Naive thymus-derived CD4-positive, alpha-beta T cell (primary cell): Measurements from ENCODE around the gene SMG1. TPM values are rescaled to one million over a fixed set of nuclear protein-coding genes. Genes with fewer than 3 reads are reported as not detected.
"Not testable (repeated sequence)": the region's sequence is repeated elsewhere in the genome, so short reads cannot be mapped to it uniquely, and the experiment has no call there.

Source experiments
- ATAC-seq: fragments of 150-1000 bp; cut with Tn5 transposase; 2 replicates; pipeline ENCODE4 v1.10.0; 2021; ENCODE audit warnings: mild to moderate bottlenecking, moderate library complexity
- CTCF ChIA-PET: fragments of 350-600 bp; sonication (Branson Sonifier 250); formaldehyde crosslinking; loops from one replicate; lab custom pipeline; 2021; ENCODE audit warnings: antibody characterized with exemption; lab: Charles Lee
- POLR2A ChIA-PET: fragments of 350-600 bp; sonication (Branson Sonifier 250); formaldehyde crosslinking; loops from one replicate; lab custom pipeline; 2021; ENCODE audit warnings: antibody characterized with exemption, inconsistent platforms; lab: Charles Lee
- DNase-seq, 9 donors: peaks; one replicate each; pipeline versions ENCODE4 v3.0.0 to v3.0.0-alpha.2; 2020 to 2022; ENCODE audit warnings: mixed read lengths in 1 of 9
- H3K27ac ChIP-seq: one replicate; pipeline ENCODE4 v1.7.0; 2013; ENCODE audit warnings: mild to moderate bottlenecking, low read depth, low read length, moderate library complexity
- H3K27me3 ChIP-seq, 2 donors: one replicate each; pipeline ENCODE4 v1.7.0; 2013; ENCODE audit warnings: low read length in 2 of 2, mild to moderate bottlenecking in 2 of 2, moderate library complexity in 2 of 2; ENCODE audit not compliant: control insufficient read depth in 2 of 2, insufficient read depth in 2 of 2
- H3K36me3 ChIP-seq, 3 experiments: 1 replicate in 2 of 3; 2 replicates in 1 of 3; pipeline ENCODE4 v1.7.0; 2013; ENCODE audit warnings: low read length in 3 of 3, mild to moderate bottlenecking in 3 of 3, moderate library complexity in 1 of 3; ENCODE audit not compliant: insufficient read depth in 3 of 3, control insufficient read depth in 2 of 3
- H3K4me1 ChIP-seq, 2 donors: one replicate each; pipeline ENCODE4 v1.7.0; 2013; ENCODE audit warnings: low read length in 2 of 2, mild to moderate bottlenecking in 2 of 2, moderate library complexity in 1 of 2; ENCODE audit not compliant: control insufficient read depth in 2 of 2, insufficient read depth in 2 of 2
- H3K4me3 ChIP-seq: 2 replicates; pipeline ENCODE4 v1.7.0; 2013; ENCODE audit warnings: mild to moderate bottlenecking, low read length
- H3K9me3 ChIP-seq, 3 experiments: 1 replicate in 2 of 3; 2 replicates in 1 of 3; pipeline ENCODE4 v1.7.0; 2013; ENCODE audit warnings: low read length in 3 of 3; ENCODE audit not compliant: control insufficient read depth in 2 of 3
- H3K27ac Mint-ChIP-seq, 9 donors: one replicate each; pipeline ENCODE4 v1.8.0; 2020 to 2022; ENCODE audit warnings: mixed read lengths in 9 of 9, mild to moderate bottlenecking in 8 of 9, moderate library complexity in 5 of 9, inconsistent platforms in 2 of 9
- H3K27me3 Mint-ChIP-seq, 5 donors: one replicate each; pipeline ENCODE4 v1.8.0; 2021 to 2022; ENCODE audit warnings: mixed read lengths in 5 of 5, mild to moderate bottlenecking in 1 of 5
- H3K36me3 Mint-ChIP-seq, 5 donors: one replicate each; pipeline ENCODE4 v1.8.0; 2020 to 2022; ENCODE audit warnings: mixed read lengths in 5 of 5, mild to moderate bottlenecking in 3 of 5, inconsistent platforms in 1 of 5
- H3K4me1 Mint-ChIP-seq, 7 donors: one replicate each; pipeline ENCODE4 v1.8.0; 2020 to 2022; ENCODE audit warnings: mixed read lengths in 7 of 7, mild to moderate bottlenecking in 3 of 7, inconsistent platforms in 1 of 7
- H3K4me3 Mint-ChIP-seq, 10 donors: one replicate each; pipeline ENCODE4 v1.8.0; 2020 to 2022; ENCODE audit warnings: mild to moderate bottlenecking in 10 of 10, mixed read lengths in 10 of 10, moderate library complexity in 6 of 10, inconsistent platforms in 2 of 10
- H3K9me3 Mint-ChIP-seq, 11 donors: one replicate each; pipeline ENCODE4 v1.8.0; 2020 to 2022; ENCODE audit warnings: mixed read lengths in 11 of 11, mild to moderate bottlenecking in 4 of 11, inconsistent platforms in 1 of 11, moderate library complexity in 1 of 11
- intact Hi-C, 2 donors: fragments of 100-400 bp; cut with micrococcal nuclease; formaldehyde crosslinking; loops; one replicate each; pipeline ENCODE4 v1.15.1; 2023
- polyA plus RNA-seq, 2 donors: library from polyadenylated mRNA; unstranded; fragments of 300-500 nt; fragmentation: Illumina TruSeq; gene quantifications; one replicate each; pipeline ENCODE4 v1.2.3, GENCODE V29; 2021
- total RNA-seq, 6 experiments: library from RNA in 5 of 6; stranded (reverse) in 5 of 6; gene quantifications; 1 replicate in 5 of 6; 2 replicates in 1 of 6; pipeline ENCODE4 v1.2.3 and lab custom pipeline; 2021 to 2026

The SMG1 gene
- total and polyA plus RNA-seq, 7 experiments from 2014 or later: 16.0 to 181 (median 158) TPM

- CTCF ChIA-PET: not testable (repeated sequence)
Measured at GRCh38 chr16:18780460-18781026, 145.7 kb downstream of the SMG1 start.

DNA sequence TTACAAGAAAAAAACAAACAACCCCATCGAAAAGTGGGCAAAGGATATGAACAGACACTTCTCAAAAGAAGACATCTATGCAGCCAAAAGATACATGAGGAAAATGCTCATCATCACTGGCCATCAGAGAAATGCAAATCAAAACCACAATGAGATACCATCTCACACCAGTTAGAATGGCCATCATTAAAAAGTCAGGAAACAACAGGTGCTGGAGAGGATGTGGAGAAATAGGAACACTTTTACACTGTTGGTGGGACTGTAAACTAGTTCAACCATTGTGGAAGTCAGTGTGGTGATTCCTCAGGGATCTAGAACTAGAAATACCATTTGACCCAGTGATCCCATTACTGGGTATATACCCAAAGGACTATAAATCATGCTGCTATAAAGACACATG is 148.5 kb downstream of the SMG1 start:
- ATAC-seq, H3K9me3 ChIP-seq, H3K4me1 ChIP-seq, H3K9me3 Mint-ChIP-seq, H3K36me3 Mint-ChIP-seq, H3K27me3 ChIP-seq, H3K4me3 Mint-ChIP-seq, H3K36me3 ChIP-seq, POLR2A ChIA-PET, H3K4me1 Mint-ChIP-seq, H3K27me3 Mint-ChIP-seq, H3K4me3 ChIP-seq, DNase-seq, H3K27ac Mint-ChIP-seq, intact Hi-C loops, H3K27ac ChIP-seq, CTCF ChIA-PET: not testable (repeated sequence)

More at GRCh38 chr16:18780460-18781026, 145.7 kb downstream of the SMG1 start:
- H3K27me3 ChIP-seq, intact Hi-C loops, H3K4me3 Mint-ChIP-seq, DNase-seq, H3K27ac ChIP-seq, H3K27me3 Mint-ChIP-seq, ATAC-seq, POLR2A ChIA-PET, H3K9me3 Mint-ChIP-seq, H3K9me3 ChIP-seq, H3K4me3 ChIP-seq, H3K27ac Mint-ChIP-seq: not testable (repeated sequence)
- H3K36me3 ChIP-seq: peaks cover 23 to 33% (median 26%) of the 10 kb centered on the region in 3 experiments
- H3K4me1 Mint-ChIP-seq: peaks cover 12 to 24% (median 19%) of the 10 kb centered on the region in 7 donors
- H3K36me3 Mint-ChIP-seq: peaks cover 0 to 26% (median 24%) of the 10 kb centered on the region in 5 donors
- H3K4me1 ChIP-seq: peaks cover 0 to 23% of the 10 kb centered on the region in 2 donors

GRCh38 chr16:18776334-18776733 is 149.9 kb downstream of the SMG1 start:
- H3K4me1 ChIP-seq, H3K27me3 Mint-ChIP-seq, DNase-seq, ATAC-seq, intact Hi-C loops, H3K27ac ChIP-seq, H3K9me3 Mint-ChIP-seq, H3K36me3 ChIP-seq, POLR2A ChIA-PET, H3K4me3 Mint-ChIP-seq, H3K4me1 Mint-ChIP-seq, H3K27me3 ChIP-seq, H3K27ac Mint-ChIP-seq, CTCF ChIA-PET, H3K4me3 ChIP-seq, H3K9me3 ChIP-seq: not testable (repeated sequence)
- H3K36me3 Mint-ChIP-seq: peaks cover 0 to 15% (median 3%) of the 10 kb centered on the region in 5 donors

DNA sequence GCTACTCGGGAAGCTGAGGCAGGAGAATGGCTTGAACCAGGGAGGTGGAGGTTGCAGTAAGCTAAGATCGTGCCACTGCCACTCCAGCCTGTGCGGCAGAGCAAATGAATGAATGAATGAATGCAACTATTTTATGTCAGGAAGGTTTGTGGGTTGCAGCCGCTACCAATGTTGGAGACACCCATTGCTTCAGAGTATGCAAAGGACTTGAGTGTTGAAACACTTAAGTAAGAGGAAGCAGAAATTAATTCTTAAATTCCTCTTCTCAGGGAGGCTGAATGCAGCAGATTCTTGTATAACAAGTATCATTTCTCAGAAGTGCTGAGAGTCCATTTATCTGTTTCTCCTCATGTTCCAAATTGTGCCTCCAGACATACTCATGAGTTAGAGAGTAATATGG is 151.6 kb downstream of the SMG1 start:
- intact Hi-C loops: not testable (repeated sequence)

DNA sequence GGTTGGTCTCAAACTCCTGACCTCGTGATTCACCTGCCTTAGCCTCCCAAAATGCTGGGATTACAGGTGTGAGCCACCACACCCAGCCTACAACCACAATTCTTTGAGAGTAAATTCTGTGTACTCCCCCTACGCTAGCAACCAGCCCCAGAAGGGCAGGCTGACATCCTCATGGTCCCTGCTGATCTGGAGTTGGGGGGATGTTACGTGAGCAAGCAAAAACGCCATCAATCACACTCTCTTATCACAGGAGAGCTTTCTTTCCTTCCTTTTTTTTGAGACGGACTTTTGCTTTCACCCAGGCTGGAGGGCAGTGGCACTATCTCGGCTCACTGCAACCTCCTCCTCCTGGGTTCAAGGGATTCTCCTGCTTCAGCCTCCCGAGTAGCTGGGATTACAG is 154.0 kb downstream of the SMG1 start:
- H3K27me3 ChIP-seq, POLR2A ChIA-PET, DNase-seq, H3K9me3 ChIP-seq, ATAC-seq, H3K4me1 ChIP-seq, CTCF ChIA-PET, H3K36me3 ChIP-seq, intact Hi-C loops, H3K4me3 Mint-ChIP-seq, H3K27ac Mint-ChIP-seq, H3K4me3 ChIP-seq, H3K27ac ChIP-seq, H3K27me3 Mint-ChIP-seq: not testable (repeated sequence)
- Mint-ChIP-seq H3K9me3 (peaks cover 0 to 13% (median 5%) of the 10 kb centered on the region in 11 donors), H3K36me3 (peaks cover 0 to 19% (median 6%) of the 10 kb centered on the region in 5 donors), H3K4me1 (peaks cover 6 to 12% (median 8%) of the 10 kb centered on the region in 7 donors)

More for the DNA sequence above, 151.6 kb downstream of the SMG1 start:
- CTCF ChIA-PET: interaction anchor here (0.6 kb wide), 1 partner anchor 1165 kb away, joined by 3 read pairs; no protein-coding TSS in a partner anchor
- Mint-ChIP-seq H3K9me3 (peaks cover 0 to 13% (median 5%) of the 10 kb centered on the region in 11 donors), H3K36me3 (peaks cover 0 to 18% (median 6%) of the 10 kb centered on the region in 5 donors)
- H3K9me3 ChIP-seq, H3K4me3 Mint-ChIP-seq, H3K4me1 Mint-ChIP-seq, H3K27ac Mint-ChIP-seq, ATAC-seq, H3K27me3 ChIP-seq, H3K27me3 Mint-ChIP-seq, H3K36me3 ChIP-seq, DNase-seq, H3K4me3 ChIP-seq, H3K27ac ChIP-seq, H3K4me1 ChIP-seq, POLR2A ChIA-PET: not testable (repeated sequence)

DNA sequence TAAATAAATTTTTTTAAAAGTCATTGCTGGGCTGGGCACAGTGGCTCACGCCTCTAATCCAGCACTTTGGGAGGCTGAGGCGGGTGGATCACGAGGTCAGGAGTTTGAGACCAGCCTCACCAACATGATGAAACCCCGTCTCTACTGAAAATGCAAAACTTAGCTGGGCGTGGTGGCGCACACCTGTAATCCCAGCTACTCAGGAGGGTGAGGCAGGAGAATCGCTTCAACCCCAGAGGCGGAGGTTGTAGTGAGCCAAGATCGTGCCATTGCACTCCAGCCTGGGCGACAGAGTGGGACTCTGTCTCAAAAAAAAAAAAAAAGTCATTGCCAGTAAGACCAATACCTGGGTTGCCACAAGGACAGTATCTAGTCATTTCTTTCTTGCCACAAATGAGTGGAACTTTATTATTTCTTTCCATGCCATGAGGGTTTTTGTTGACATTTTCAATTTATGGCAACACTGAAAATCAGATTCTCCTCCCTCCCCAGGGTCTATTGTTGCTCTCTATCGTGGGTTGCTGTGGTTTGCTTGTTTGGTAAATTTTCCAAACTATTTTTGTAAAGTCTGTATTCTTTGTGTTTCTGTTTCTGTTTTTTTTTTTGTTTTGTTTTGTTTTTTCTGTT is 155.8 kb downstream of the SMG1 start:
- ChIA-PET POLR2A (interaction anchor here (1.0 kb wide), 1 partner anchor 29 kb away, joined by 3 read pairs; no protein-coding TSS in a partner anchor), CTCF (interaction anchor here (0.7 kb wide), 1 partner anchor 1984 kb away, joined by 3 read pairs; no protein-coding TSS in a partner anchor)
- Mint-ChIP-seq H3K9me3 (peaks cover 0 to 13% (median 5%) of the 10 kb centered on the region in 11 donors), H3K27ac (peak overlapping the region in 1 of 9 donors; percentile 47), H3K36me3 (peaks cover 0 to 19% (median 4%) of the 10 kb centered on the region in 5 donors), H3K4me1 (peaks cover 6 to 19% (median 8%) of the 10 kb centered on the region in 7 donors)
- H3K27me3 ChIP-seq, intact Hi-C loops, H3K36me3 ChIP-seq, H3K4me3 ChIP-seq, DNase-seq, ATAC-seq, H3K27ac ChIP-seq, H3K27me3 Mint-ChIP-seq, H3K9me3 ChIP-seq, H3K4me3 Mint-ChIP-seq, H3K4me1 ChIP-seq: not testable (repeated sequence)
